Measurements from ENCODE around the gene TLK2.

The TLK2 gene

DNA sequence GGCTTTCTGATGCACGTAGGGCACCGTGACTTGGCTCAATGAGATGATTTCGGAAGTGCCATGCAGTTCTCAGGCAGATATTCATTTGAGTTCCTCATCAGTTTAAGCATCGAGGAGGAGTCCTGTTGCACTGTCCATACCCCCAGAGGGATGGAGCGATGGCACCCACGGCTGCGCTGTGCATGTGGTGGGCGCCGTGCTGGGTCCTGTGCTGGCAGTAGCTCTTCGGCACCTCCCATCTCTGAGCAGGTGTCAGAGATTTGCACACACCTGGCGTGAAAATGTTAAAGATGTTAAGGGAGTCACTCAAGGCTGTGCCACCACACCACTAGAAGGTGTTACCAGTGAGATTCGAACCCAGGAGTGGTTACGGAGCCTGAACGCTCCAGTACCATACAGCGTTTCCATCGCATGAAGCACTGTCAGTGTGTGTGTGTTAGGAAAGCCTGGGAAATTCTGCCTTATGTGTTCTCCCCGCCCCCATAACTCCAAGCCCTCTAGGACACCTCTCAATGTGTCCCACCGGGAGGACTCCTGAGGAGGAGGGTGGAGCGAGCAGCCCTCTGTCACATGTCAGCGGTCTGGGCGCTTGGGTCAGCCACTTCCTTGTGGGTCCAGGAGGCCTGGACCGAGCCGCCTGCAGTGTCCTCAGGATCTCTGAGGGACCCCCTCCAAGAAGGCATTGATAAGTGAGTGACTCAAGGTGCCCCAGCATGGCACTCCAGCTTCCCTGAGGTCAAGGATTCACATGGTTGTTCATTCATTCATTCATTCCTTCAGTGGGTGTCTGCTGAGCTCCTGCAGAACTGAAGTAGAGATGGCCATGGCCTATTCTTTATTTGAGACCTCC is 152.7 kb downstream of the TLK2 start:
- FAIRE-seq = no peak
- TF ChIP-seq, protein P1, sequence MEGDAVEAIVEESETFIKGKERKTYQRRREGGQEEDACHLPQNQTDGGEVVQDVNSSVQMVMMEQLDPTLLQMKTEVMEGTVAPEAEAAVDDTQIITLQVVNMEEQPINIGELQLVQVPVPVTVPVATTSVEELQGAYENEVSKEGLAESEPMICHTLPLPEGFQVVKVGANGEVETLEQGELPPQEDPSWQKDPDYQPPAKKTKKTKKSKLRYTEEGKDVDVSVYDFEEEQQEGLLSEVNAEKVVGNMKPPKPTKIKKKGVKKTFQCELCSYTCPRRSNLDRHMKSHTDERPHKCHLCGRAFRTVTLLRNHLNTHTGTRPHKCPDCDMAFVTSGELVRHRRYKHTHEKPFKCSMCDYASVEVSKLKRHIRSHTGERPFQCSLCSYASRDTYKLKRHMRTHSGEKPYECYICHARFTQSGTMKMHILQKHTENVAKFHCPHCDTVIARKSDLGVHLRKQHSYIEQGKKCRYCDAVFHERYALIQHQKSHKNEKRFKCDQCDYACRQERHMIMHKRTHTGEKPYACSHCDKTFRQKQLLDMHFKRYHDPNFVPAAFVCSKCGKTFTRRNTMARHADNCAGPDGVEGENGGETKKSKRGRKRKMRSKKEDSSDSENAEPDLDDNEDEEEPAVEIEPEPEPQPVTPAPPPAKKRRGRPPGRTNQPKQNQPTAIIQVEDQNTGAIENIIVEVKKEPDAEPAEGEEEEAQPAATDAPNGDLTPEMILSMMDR (IDR thresholded peaks at IDR 0.05; ENCODE audit: insufficient read depth, missing control alignments) = no peak
- DNase-seq (ENCODE audit: insufficient read length, low spot score) = no peak

DNA sequence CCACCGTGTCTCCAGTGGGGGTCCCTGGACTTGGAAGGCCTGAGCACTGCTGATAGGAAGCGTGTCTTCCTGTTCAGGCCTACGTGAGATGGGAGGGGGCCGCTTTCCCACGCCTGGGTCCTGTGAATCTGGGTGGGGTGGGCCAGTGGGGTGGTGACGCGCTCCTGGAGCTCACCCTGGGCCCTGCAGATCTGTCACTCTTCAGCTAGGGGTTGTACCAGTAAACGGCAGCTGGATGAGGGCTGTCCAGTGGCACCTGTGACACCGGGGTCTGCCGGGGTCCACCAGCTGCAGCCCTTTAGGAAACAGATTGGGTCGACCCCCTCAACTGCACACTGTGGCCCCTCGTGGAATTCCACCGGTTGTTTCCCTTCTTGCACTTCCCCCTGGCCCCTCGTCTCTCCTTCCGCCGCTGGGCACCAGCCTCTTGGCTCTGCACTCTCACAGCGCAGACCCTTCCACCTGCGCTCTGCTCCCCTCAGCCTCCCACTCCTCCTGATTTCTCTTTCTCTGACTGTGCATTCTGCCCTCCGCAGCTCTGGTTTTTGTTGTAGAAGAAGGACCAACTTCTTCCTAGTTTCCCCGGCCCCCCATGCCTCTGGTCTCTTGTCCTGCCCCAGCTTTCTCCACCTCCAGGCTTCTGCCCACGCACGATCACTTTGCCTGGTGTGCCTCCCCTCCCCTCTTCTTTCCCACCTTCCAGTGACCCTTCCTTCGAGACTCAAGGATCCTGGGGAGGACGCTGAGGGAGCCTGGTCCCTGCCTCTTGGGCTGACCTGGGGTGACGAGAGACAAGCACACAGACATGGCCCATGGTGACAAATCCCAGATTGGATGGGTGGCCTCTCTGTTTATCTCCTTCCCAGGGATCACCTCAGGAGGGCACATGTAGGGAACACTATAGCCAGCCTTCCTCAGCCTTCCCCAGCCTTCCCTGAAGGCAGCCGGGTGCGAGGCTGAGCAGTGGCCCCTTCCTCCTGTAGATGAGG is 153.6 kb downstream of the TLK2 start:
- FAIRE-seq (no peak), DNase-seq (ENCODE audit: insufficient read length, low spot score) (no peak)
- TF ChIP-seq, protein P1 (IDR thresholded peaks at IDR 0.05; ENCODE audit: insufficient read depth, missing control alignments) = no peak

DNA sequence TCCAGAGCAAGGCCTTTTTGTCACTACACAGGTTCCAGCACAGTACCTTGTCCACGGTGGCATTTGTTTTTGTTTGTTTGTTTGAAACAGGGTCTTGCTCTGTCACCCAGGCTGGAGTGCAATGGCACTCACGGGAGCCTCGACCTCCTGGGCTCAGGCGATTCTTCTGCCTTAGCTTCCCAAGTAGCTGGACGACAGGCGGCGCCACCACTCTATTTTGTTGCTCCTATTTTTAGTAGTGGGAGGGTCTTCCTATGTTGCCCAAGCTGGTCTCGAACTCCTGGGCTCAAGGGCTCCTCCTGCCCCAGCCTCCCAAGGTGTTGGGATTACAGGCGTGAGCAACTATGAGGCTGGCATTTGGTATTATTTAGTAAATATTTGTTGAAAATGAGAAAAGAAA is 159.2 kb downstream of the TLK2 start:
- FAIRE-seq (no peak), DNase-seq (ENCODE audit: insufficient read length, low spot score) (no peak)
- TF ChIP-seq, protein P1 (IDR thresholded peaks at IDR 0.05; ENCODE audit: insufficient read depth, missing control alignments) = no peak

DNA sequence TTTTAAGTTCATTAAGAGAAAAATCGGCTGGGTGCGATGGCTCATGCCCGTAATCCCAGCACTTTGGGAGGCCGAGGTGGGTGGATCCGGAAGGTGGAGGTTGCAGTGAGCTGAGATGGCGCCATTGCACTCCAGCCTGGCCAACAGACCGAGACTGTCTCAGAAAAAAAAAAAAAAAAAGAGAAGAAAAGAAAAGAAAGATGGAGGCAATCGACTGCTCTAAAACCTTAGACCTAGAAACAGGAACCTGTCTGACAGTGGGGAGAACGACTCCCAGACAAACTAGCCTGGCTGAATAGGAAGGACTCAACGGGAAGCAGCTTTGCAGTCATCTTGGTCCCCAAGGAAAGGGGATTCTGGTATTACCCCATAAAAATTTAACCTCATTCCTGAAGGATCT is 162.5 kb downstream of the TLK2 start:
- no peak for DNase-seq (ENCODE audit: insufficient read length, low spot score)
- TF ChIP-seq, protein P1 (IDR thresholded peaks at IDR 0.05; ENCODE audit: insufficient read depth, missing control alignments) = no peak
- FAIRE-seq = no peak

DNA sequence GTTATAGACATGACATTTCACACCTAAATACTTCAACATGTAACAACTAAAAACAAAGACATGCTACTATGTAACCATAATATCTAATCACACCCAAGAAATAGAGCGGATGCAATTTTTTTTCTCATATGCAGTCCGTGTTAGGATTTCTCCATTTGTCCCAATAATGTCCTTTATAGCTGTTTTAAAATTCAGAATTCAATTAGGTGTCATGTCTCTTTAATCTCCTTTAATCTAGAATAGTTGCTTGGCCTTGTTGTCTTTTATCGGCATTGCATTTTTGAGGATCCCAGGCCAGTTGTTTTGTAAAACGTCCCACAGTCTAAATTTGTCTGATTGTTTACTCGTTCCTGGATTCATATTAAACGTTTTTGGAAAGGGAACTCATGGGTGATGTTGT is 163.3 kb downstream of the TLK2 start:
- no peak for FAIRE-seq
- DNase-seq (ENCODE audit: insufficient read length, low spot score) = no peak
- TF ChIP-seq, protein P1 (IDR thresholded peaks at IDR 0.05; ENCODE audit: insufficient read depth, missing control alignments) = no peak

DNA sequence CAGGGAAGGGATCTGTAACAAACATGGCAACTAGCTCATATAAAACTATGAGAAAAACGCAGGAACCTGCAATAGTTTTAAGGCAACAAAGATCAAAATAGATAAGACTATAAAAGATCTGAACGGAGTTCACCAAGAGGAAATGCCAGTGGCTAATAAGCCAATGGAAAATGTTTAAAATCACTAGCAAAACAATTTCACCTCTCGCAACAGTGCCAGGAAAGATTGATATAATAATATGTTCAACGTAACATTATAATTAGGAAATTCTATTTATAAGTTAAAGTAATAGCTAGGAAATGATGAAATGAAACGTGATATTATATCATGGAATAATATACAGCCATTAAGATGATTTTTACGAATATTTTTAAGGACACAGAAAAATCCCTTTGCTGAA is 164.9 kb downstream of the TLK2 start:
- TF ChIP-seq, protein P1 (IDR thresholded peaks at IDR 0.05; ENCODE audit: insufficient read depth, missing control alignments) = no peak
- no peak for DNase-seq (ENCODE audit: insufficient read length, low spot score)
- FAIRE-seq = no peak

Measured in D721Med (cell line).